Activated gamma-delta T cell treated with anti-CD3 and anti-CD28 coated beads, Interleukin-2, amount 50 U/mL, for 16 hours (primary cell): ENCODE data around the gene RAB28.

Source experiments
- DNase-seq: peaks from one replicate; pipeline ENCODE4 v3.0.0-alpha.2; 2020; ENCODE audit warnings: low read depth

The RAB28 gene

GRCh38 chr4:13509442-13509841, 25.3 kb upstream of the RAB28 start:
- DNase-seq, result no peak

- no peak for DNase-seq
These were observed 20.2 kb upstream of the RAB28 start for GRCh38 chr4:13504374-13504773.

DNA sequence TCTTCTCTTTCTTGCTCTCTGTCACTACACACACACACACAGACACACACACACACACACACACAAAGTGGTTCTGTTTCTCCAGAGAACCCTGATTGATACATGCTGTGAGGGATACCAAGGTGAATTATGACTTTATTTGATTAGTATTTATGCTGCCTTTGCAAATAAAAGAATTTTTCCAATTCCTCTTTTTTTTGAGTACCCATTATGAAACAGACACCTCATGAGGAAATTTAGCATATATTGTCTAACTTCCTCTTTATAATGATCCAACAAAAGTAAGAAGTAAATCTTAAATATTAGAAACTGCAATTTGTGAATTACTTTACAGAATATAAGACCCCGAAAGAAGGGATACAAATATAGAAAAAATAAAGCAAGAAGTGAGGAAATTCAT, 14.3 kb upstream of the RAB28 start:
- no peak for DNase-seq

- DNase-seq, result no peak
These were observed 12.5 kb upstream of the RAB28 start for GRCh38 chr4:13496605-13497004.

DNA sequence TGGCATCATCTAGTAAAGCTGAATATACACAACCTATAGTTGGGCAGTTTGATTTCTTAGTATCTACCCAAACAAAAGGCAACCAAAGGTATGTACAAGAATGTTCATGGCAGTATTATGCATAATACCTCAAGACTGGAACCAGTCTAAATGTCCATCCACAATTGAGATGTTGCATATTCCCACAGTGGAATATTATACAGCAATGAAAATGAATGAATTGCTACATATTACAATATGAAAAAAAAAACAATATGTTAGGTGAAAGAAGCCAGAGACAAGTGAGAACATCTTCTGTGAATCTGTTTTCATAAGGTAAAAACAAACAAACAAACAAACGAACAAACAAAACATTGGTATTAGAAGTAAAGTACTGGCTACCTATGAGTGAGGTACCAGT, 11.6 kb upstream of the RAB28 start:
- no peak for DNase-seq

DNA sequence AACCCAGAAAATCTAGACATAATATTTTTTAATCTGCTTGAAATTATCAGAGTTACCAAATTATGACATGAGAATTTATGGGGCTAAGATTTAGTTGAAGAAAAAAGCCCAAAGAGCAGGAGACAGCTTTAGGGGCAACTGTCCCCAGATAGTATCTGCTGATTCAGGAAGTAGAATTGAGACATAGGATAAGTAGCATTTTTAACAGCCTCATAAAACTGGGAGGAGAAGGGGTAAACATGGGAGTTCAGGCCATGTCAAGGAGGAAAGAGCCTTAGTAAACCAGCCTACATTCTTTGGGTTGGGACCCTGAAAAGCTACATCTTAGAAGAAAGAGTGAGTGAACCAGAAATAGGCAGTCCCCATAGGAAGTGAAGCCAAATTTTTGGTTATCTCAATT, 9.7 kb upstream of the RAB28 start:
- DNase-seq, result no peak

DNA sequence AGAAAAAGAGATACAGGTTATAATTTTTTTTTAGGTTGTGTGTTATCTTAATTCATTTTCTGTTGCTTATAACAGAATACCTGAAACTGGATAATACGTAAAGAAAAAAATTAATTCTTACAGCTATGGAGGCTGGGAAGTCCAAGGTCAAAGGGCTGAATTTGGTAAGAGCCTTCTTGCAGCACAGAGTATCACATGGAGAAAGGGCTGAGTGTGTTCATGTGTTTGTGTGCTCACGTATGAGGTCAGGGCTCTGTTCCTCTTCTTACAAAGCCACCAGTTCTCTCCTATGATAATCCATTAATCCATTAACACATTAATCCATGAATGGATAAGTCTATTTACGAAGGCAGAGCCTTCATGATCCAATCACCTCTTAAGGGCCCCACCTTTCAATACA, 8.6 kb upstream of the RAB28 start:
- no peak for DNase-seq

DNA sequence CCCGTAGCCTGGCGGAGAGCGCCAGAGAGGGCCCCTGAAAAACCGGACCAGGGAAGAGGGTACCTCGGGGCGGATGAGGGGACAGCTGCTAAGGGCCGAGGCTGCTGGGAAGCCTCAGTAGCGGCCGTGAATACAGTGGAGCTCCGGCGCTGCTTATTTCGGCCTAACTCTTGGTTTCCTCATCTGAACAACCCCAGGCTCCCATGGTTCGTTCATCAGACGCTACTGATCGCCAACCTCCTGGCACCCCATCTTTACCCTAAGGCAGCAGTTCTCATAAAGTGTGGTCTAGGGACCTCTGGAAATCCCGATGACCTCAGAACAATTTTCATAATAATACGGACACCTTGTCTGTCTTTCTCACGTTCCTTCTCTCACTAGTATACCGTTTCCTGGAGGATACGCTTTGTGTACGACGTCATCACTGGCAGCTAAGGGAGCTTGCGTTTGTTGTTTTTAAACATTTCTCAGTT, 645 bp upstream of the RAB28 start:
- DNase-seq, result no peak

- peak; percentile 1 for DNase-seq
These were observed 395 bp downstream of the RAB28 start for GRCh38 chr4:13483768-13484121.

- DNase-seq, result no peak
These were observed 888 bp downstream of the RAB28 start for GRCh38 chr4:13483136-13483767.

GRCh38 chr4:13481569-13481968, 2.6 kb downstream of the RAB28 start:
- no peak for DNase-seq

- DNase-seq, result no peak
These were observed 5.4 kb downstream of the RAB28 start for GRCh38 chr4:13478707-13479106.

DNA sequence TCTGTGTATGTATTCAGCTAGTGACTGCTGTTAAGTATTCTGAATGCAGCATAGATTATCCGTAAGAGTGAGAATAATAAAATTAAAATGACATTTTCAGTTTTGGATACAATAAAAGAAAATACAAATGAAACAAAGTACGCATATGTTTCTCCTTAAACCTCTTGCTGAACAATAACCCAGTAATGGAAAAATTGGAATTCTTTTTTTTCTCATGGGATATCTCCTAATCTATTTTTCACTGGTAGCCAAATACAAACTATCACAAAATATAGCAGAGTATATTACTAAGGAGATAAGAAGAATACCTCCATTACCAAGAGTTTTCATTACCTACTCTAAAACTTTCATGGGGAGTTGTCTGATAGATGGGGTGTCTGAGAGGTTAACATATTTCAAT, 6.0 kb downstream of the RAB28 start:
- DNase-seq, result no peak

- DNase-seq, result no peak
These were observed 7.2 kb downstream of the RAB28 start for GRCh38 chr4:13476915-13477314.

- no peak for DNase-seq
These were observed 8.0 kb downstream of the RAB28 start for GRCh38 chr4:13476152-13476551.

DNA sequence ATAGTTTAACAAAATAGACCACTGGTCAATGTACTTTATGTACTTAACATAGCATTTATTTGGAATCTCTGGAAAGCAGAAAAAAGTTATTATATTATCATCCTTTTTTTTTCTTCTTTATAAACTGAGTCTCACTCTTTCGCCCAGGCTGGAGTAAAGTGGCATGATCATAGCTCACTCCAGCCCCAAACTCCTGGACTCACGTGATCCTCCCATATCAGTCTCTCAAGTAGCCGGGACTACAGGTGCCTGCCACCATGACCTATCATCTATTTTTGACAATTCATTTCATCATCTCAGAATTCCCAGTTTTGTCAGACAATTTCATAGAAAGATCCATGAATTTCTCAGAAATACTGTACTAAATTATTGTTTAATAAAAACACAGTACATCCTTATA, 12.7 kb downstream of the RAB28 start:
- DNase-seq, result no peak

- no peak for DNase-seq
These were observed 13.8 kb downstream of the RAB28 start for GRCh38 chr4:13470379-13470778.

DNA sequence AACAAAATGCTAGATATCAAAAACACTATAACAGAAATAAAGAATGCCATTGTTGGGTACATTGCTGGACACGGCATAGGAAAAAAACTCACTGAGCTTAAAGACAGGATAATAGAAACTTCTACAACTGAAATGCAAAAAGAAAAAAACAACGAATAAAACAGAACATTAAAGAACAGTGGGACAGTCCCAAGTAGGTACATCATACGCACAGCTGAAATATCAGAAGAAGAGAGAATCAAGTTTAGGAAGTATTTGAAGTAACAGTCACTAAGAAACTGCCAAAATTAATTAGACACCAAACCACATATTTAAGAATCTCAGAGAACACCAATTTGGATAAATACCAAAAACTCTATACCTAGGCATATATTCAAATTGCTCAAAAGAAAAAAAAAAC, 19.2 kb downstream of the RAB28 start:
- DNase-seq, result no peak

- no peak for DNase-seq
These were observed 19.6 kb downstream of the RAB28 start for GRCh38 chr4:13464543-13464942.

- DNase-seq, result no peak
These were observed 22.8 kb downstream of the RAB28 start for GRCh38 chr4:13461191-13461905.

DNA sequence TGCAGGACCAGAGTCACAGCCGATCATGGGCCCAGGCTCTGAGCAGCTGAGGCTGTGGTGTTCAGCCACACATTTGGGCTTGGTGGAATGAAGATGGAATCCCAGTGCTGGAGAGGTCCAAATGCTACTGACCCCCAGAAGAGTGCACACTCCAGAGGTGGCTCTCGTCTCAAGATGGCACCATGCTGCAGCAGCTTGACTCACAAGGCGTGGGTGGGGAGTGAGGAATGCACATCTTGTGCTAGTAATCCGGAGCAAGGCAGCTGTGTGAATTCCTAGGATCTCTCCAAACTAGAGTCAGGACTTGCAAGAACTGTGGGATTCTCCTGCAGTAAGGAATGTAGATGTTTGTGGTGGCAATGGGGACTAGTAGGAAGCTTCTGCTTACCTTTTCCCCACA, 28.7 kb downstream of the RAB28 start:
- no peak for DNase-seq

- DNase-seq, result no peak
These were observed 29.4 kb downstream of the RAB28 start for GRCh38 chr4:13454786-13455185.

- DNase-seq, result no peak
These were observed 31.1 kb downstream of the RAB28 start for GRCh38 chr4:13452927-13453579.

GRCh38 chr4:13449590-13449989, 34.5 kb downstream of the RAB28 start:
- no peak for DNase-seq
